Cortex of kidney (tissue), 1 donor: Measurements from ENCODE around the gene DCTN1.

ENCODE experiments used
- DNase-seq: peaks from one replicate; lab custom pipeline; 2025; lab: John Stamatoyannopoulos, UW

The DCTN1 gene

GRCh38 chr2:74413001-74413698, 33.0 kb upstream of the DCTN1 start:
- no peak for DNase-seq

GRCh38 chr2:74407682-74408081, 27.6 kb upstream of the DCTN1 start:
- no peak for DNase-seq

- no peak for DNase-seq
These were observed 25.9 kb upstream of the DCTN1 start for GRCh38 chr2:74406035-74406434.

- no peak for DNase-seq
These were observed 21.8 kb upstream of the DCTN1 start for GRCh38 chr2:74401891-74402290.

- no peak for DNase-seq
These were observed 19.7 kb upstream of the DCTN1 start for GRCh38 chr2:74399785-74400184.

GRCh38 chr2:74396149-74396548, 16.0 kb upstream of the DCTN1 start:
- no peak for DNase-seq

- DNase-seq, result no peak
These were observed 13.4 kb upstream of the DCTN1 start for GRCh38 chr2:74393525-74393924.

- DNase-seq, result no peak
These were observed 12.3 kb upstream of the DCTN1 start for GRCh38 chr2:74392449-74392743.

- no peak for DNase-seq
These were observed 11.7 kb upstream of the DCTN1 start for GRCh38 chr2:74391580-74392448.

GRCh38 chr2:74391209-74391579, 11.1 kb upstream of the DCTN1 start:
- DNase-seq, result no peak

- no peak for DNase-seq
These were observed 10.5 kb upstream of the DCTN1 start for GRCh38 chr2:74390606-74391005.

GRCh38 chr2:74387346-74387745, 7.2 kb upstream of the DCTN1 start:
- no peak for DNase-seq

GRCh38 chr2:74385396-74385795, 5.3 kb upstream of the DCTN1 start:
- no peak for DNase-seq

GRCh38 chr2:74384051-74384450, 3.9 kb upstream of the DCTN1 start:
- no peak for DNase-seq

- DNase-seq, result no peak
These were observed 3.1 kb upstream of the DCTN1 start for GRCh38 chr2:74383254-74383653.

GRCh38 chr2:74381751-74382150, 1.6 kb upstream of the DCTN1 start:
- DNase-seq, result no peak

GRCh38 chr2:74378007-74378406, 2.1 kb downstream of the DCTN1 start:
- DNase-seq, result no peak

GRCh38 chr2:74375838-74376237, 4.3 kb downstream of the DCTN1 start:
- DNase-seq, result no peak

GRCh38 chr2:74374509-74375205, 5.5 kb downstream of the DCTN1 start:
- DNase-seq, result no peak

GRCh38 chr2:74373985-74374384, 6.1 kb downstream of the DCTN1 start:
- DNase-seq, result no peak

- DNase-seq, result no peak
These were observed 6.9 kb downstream of the DCTN1 start for GRCh38 chr2:74373221-74373676.

GRCh38 chr2:74372674-74373073, 7.4 kb downstream of the DCTN1 start:
- no peak for DNase-seq

- DNase-seq, result no peak
These were observed 8.7 kb downstream of the DCTN1 start for GRCh38 chr2:74371421-74371820.
